ENCODE data around the gene HK1. TPM values are rescaled to one million over a fixed set of nuclear protein-coding genes. Genes with fewer than 3 reads are reported as not detected.

The HK1 gene
- total and polyA plus RNA-seq, 2 of the 13 experiments (the other 11 are each of a cell fraction or from before 2014, with no cell fraction given), result 0.29 to 1.5 TPM

DNA sequence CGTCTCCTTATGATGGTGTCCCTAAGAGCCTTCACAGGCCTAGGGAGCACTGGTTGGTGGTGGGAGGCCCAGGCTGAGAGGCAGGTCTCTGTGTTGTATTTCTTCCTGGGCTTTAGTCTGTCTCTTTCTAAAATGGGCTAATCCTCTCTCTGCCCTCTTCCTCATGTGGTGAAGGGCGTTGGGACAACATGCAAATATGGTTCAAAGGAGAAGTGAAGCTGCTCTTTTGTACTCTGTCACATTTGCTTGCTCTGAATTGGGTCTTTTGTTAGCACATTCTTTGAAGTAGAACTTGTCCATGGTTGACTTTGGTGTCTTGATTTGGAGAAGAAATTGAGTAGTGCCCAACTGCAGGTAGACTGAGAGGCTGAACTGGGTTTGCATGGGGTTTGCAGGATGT lies 814 bp downstream of the HK1 start:
- Histone ChIP-seq H3K9ac (ENCODE audit: insufficient read depth, low read depth, low read length) (no peak overlapping the region), H3K9me3 (ENCODE audit: low read length) (no peaks in the 10 kb centered on the region), H3K27ac (ENCODE audit: extremely low read length, insufficient read depth, low read length) (no peak overlapping the region), H4K20me1 (ENCODE audit: insufficient read depth, low read length) (no peaks in the 10 kb centered on the region), H3K4me1 (ENCODE audit: insufficient read depth, low read length) (peaks cover 11% of the 10 kb centered on the region), H3K36me3 (replicated peaks in 1 of 2; ENCODE audit: control insufficient read depth in 1 of 2, insufficient read depth in 2 of 2, low read length in 2 of 2) (no peaks in the 10 kb centered on the region), H3K79me2 (ENCODE audit: insufficient read depth, low read length) (no peaks in the 10 kb centered on the region), H3K4me2 (ENCODE audit: low read depth, low read length) (no peak overlapping the region), H2AFZ (ENCODE audit: low read length) (no peak overlapping the region), H3K27me3 (ENCODE audit: control insufficient read depth in 1 of 2, insufficient read depth in 2 of 2, low read length in 2 of 2) (no peaks in the 10 kb centered on the region), H3K4me3 (replicated peaks in 1 of 3; ENCODE audit: insufficient read depth in 1 of 3, low read depth in 2 of 3, low read length in 3 of 3) (no peak overlapping the region)
- intact Hi-C loops (cut with micrococcal nuclease; ENCODE audit: unreplicated experiment) (no loop called here), in situ Hi-C loops (cut with HindIII; ENCODE audit: extremely low pct_ligation_motif_present, low pct_unique_long_range_greater_than_20kb) (no loop called here)
- no TSS peak for BruUV-seq (replicated peaks)
- WGBS (ENCODE audit: low lambda C conversion rate), result 9% methylated on average over 2 of the region's 2 CpGs
- FAIRE-seq (no peak), DNase-seq (ENCODE audit: low spot score) (no peak), ATAC-seq (no peak)
- ChIA-PET POLR2A (no interaction called here), CTCF (ENCODE audit: low intra/inter-chr PET ratio, low total read pairs) (no interaction called here)
- TF ChIP-seq ZNF589 (CRISPR knock-in tag; conservative IDR thresholded peaks at IDR 0.05) (no peak), CREM (IDR thresholded peaks at IDR 0.05) (no peak), CREM (CRISPR knock-in tag; IDR thresholded peaks at IDR 0.05) (no peak), ZNF512 (CRISPR knock-in tag; IDR thresholded peaks at IDR 0.05) (no peak), NKX3-1 (CRISPR knock-in tag; IDR thresholded peaks at IDR 0.05) (no peak), CC2D1A (CRISPR knock-in tag; IDR thresholded peaks at IDR 0.05) (no peak), HOXA9 (CRISPR knock-in tag; IDR thresholded peaks at IDR 0.05; ENCODE audit: borderline replicate concordance) (no peak), ZNF709 (CRISPR knock-in tag; IDR thresholded peaks at IDR 0.05) (no peak), ZNF782 (CRISPR knock-in tag; IDR thresholded peaks at IDR 0.05; ENCODE audit: borderline replicate concordance) (no peak), ZBTB3 (CRISPR knock-in tag; IDR thresholded peaks at IDR 0.05; ENCODE audit: borderline replicate concordance, low read depth) (no peak), SIX1 (CRISPR knock-in tag; IDR thresholded peaks at IDR 0.05; ENCODE audit: borderline replicate concordance) (no peak), MAF1 (CRISPR knock-in tag; IDR thresholded peaks at IDR 0.05; ENCODE audit: borderline replicate concordance) (no peak), TGIF2 (CRISPR knock-in tag; IDR thresholded peaks at IDR 0.05) (no peak), DPF2 (CRISPR knock-in tag; IDR thresholded peaks at IDR 0.05; ENCODE audit: borderline replicate concordance, low read depth) (no peak), SMAD3 (CRISPR knock-in tag; IDR thresholded peaks at IDR 0.05) (no peak), ZNF180 (CRISPR knock-in tag; IDR thresholded peaks at IDR 0.05; ENCODE audit: borderline replicate concordance, low read depth) (no peak), NONO (IDR thresholded peaks at IDR 0.05) (no peak), NONO (CRISPR knock-in tag; conservative IDR thresholded peaks at IDR 0.05) (no peak)
- TF ChIP-seq, protein P1, sequence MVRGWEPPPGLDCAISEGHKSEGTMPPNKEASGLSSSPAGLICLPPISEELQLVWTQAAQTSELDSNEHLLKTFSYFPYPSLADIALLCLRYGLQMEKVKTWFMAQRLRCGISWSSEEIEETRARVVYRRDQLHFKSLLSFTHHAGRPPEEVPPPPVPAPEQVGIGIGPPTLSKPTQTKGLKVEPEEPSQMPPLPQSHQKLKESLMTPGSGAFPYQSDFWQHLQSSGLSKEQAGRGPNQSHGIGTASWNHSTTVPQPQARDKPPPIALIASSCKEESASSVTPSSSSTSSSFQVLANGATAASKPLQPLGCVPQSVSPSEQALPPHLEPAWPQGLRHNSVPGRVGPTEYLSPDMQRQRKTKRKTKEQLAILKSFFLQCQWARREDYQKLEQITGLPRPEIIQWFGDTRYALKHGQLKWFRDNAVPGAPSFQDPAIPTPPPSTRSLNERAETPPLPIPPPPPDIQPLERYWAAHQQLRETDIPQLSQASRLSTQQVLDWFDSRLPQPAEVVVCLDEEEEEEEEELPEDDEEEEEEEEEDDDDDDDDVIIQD (CRISPR knock-in tag; IDR thresholded peaks at IDR 0.05; ENCODE audit: low read depth), result no peak

All from HepG2 (cell line).